Hepatocyte (in vitro differentiated cells): ENCODE data around the gene MEIKIN. TPM values are rescaled to one million over a fixed set of nuclear protein-coding genes. Genes with fewer than 3 reads are reported as not detected.

Source experiments
- DNase-seq: peaks from one replicate; pipeline ENCODE4 v3.0.0-alpha.2; 2016; ENCODE audit warnings: low spot score
- H2AFZ ChIP-seq: fragments of 200-600 bp; sonication (generic); 2 replicates; pipeline ENCODE4 v1.6.0; 2016; ENCODE audit warnings: antibody characterized with exemption, mild to moderate bottlenecking
- H3K27ac ChIP-seq: fragments of 200-600 bp; sonication (generic); 2 replicates; pipeline ENCODE4 v1.5.1; 2016; ENCODE audit warnings: mild to moderate bottlenecking
- H3K27me3 ChIP-seq: fragments of 200-600 bp; sonication (generic); 2 replicates; pipeline ENCODE4 v1.6.1; 2016
- H3K36me3 ChIP-seq: fragments of 200-600 bp; sonication (generic); replicated peaks from 2 replicates; pipeline ENCODE4 v1.5.1; 2016; ENCODE audit warnings: low read depth; ENCODE audit not compliant: insufficient read depth
- H3K4me1 ChIP-seq: fragments of 200-600 bp; sonication (generic); 2 replicates; pipeline ENCODE4 v1.5.1; 2016; ENCODE audit warnings: mild to moderate bottlenecking, moderate library complexity; ENCODE audit not compliant: insufficient read depth
- H3K4me2 ChIP-seq: fragments of 200-600 bp; sonication (generic); 2 replicates; pipeline ENCODE4 v1.6.0; 2016
- H3K4me3 ChIP-seq: fragments of 200-600 bp; sonication (generic); 2 replicates; pipeline ENCODE4 v1.5.1; 2016; ENCODE audit warnings: mild to moderate bottlenecking
- H3K79me2 ChIP-seq: fragments of 200-600 bp; sonication (generic); 2 replicates; pipeline ENCODE4 v1.6.0; 2017; ENCODE audit warnings: mild to moderate bottlenecking
- H3K9me2 ChIP-seq: fragments of 200-600 bp; sonication (generic); replicated peaks from 2 replicates; pipeline ENCODE4 v1.6.0; 2017; ENCODE audit warnings: mild to moderate bottlenecking; ENCODE audit not compliant: insufficient read depth
- H3K9me3 ChIP-seq: fragments of 200-600 bp; sonication (generic); 2 replicates; pipeline ENCODE4 v1.5.1; 2016; ENCODE audit warnings: low read depth, mild to moderate bottlenecking
- H4K20me1 ChIP-seq: fragments of 200-600 bp; sonication (generic); 2 replicates; pipeline ENCODE4 v1.6.0; 2016; ENCODE audit warnings: mild to moderate bottlenecking; ENCODE audit not compliant: insufficient read depth, poor library complexity, severe bottlenecking
- CTCF ChIP-seq: fragments of 200-600 bp; sonication (generic); IDR thresholded peaks from 2 replicates; pipeline ENCODE4 v1.5.1; 2016; ENCODE audit warnings: antibody characterized with exemption, mild to moderate bottlenecking; ENCODE audit not compliant: poor library complexity
- EZH2 ChIP-seq: fragments of 200-600 bp; sonication (generic); IDR thresholded peaks from 2 replicates; pipeline ENCODE4 v1.6.1; 2016; ENCODE audit warnings: antibody characterized with exemption, mild to moderate bottlenecking, borderline replicate concordance
- EZH2phosphoT487 ChIP-seq: fragments of 200-600 bp; sonication (generic); IDR thresholded peaks from one replicate; pipeline ENCODE4 v1.6.1; 2018; ENCODE audit warnings: antibody characterized with exemption, mild to moderate bottlenecking, low read depth, moderate library complexity; ENCODE audit not compliant: unreplicated experiment, severe bottlenecking
- WGBS: methylation state at CpG from one replicate; pipeline ENCODE4 v1.1.6; 2016; ENCODE audit warnings: low lambda C conversion rate; ENCODE audit errors: missing lambda C conversion rate; 5-methylcytosine and 5-hydroxymethylcytosine counted together
- polyA plus RNA-seq: library from polyadenylated mRNA; unstranded; fragments of >200 nt; fragmentation: Nextera tagmentation; extraction: Ambion mirVana; gene quantifications from 2 replicates; pipeline ENCODE4 v1.2.1, GENCODE V29; 2016
- total RNA-seq: library from RNA; depleted of rRNA; stranded (reverse); fragments of >200 nt; gene quantifications from 2 replicates; pipeline ENCODE4 v1.2.3, GENCODE V29; 2014

The MEIKIN gene
- total and polyA plus RNA-seq, 2 experiments from 2014 or later, result not detected

- Histone ChIP-seq H3K4me3 (no peak overlapping the region), H3K9me3 (no peaks in the 10 kb centered on the region), H3K9me2 (no peaks in the 10 kb centered on the region), H3K79me2 (no peaks in the 10 kb centered on the region), H3K36me3 (no peaks in the 10 kb centered on the region), H3K4me2 (no peak overlapping the region), H4K20me1 (no peaks in the 10 kb centered on the region), H2AFZ (no peak overlapping the region), H3K4me1 (no peaks in the 10 kb centered on the region), H3K27me3 (no peaks in the 10 kb centered on the region), H3K27ac (no peak overlapping the region)
- 79% methylated on average over 8 of the region's 8 CpGs for WGBS
- no peak for TF ChIP-seq EZH2phosphoT487
- no peak for TF ChIP-seq EZH2
- no peak for TF ChIP-seq CTCF
- no peak for DNase-seq
These were observed 12.4 kb upstream of the MEIKIN start for GRCh38 chr5:131957721-131958441.

- Histone ChIP-seq H3K27ac (no peak overlapping the region), H3K9me3 (no peaks in the 10 kb centered on the region), H3K4me2 (no peak overlapping the region), H3K27me3 (no peaks in the 10 kb centered on the region), H2AFZ (no peak overlapping the region), H3K4me1 (no peaks in the 10 kb centered on the region), H3K79me2 (no peaks in the 10 kb centered on the region), H3K36me3 (no peaks in the 10 kb centered on the region), H4K20me1 (no peaks in the 10 kb centered on the region), H3K4me3 (no peak overlapping the region), H3K9me2 (no peaks in the 10 kb centered on the region)
- no peak for DNase-seq
- TF ChIP-seq EZH2, result no peak
- TF ChIP-seq EZH2phosphoT487, result no peak
- TF ChIP-seq CTCF, result no peak
These were observed 8.5 kb upstream of the MEIKIN start for GRCh38 chr5:131953969-131954368.

- H3K27ac ChIP-seq, result no peak overlapping the region
- no peaks in the 10 kb centered on the region for H4K20me1 ChIP-seq
- no peaks in the 10 kb centered on the region for H3K9me2 ChIP-seq
- no peak overlapping the region for H3K4me3 ChIP-seq
- H3K4me2 ChIP-seq, result no peak overlapping the region
- H3K79me2 ChIP-seq, result no peaks in the 10 kb centered on the region
- no peak overlapping the region for H2AFZ ChIP-seq
- no peaks in the 10 kb centered on the region for H3K27me3 ChIP-seq
- no peak for DNase-seq
- no peak for TF ChIP-seq EZH2phosphoT487
- TF ChIP-seq EZH2, result no peak
- TF ChIP-seq CTCF, result no peak
- WGBS, result 53% methylated on average over 3 of the region's 3 CpGs
- no peaks in the 10 kb centered on the region for H3K9me3 ChIP-seq
- H3K36me3 ChIP-seq, result no peaks in the 10 kb centered on the region
- H3K4me1 ChIP-seq, result no peaks in the 10 kb centered on the region
These were observed 6.9 kb upstream of the MEIKIN start for GRCh38 chr5:131952301-131952857.
